OCI-LY7 (cell line): ENCODE data around the gene E4F1. TPM values are rescaled to one million over a fixed set of nuclear protein-coding genes. Genes with fewer than 3 reads are reported as not detected.
"Not testable (repeated sequence)": the region's sequence is repeated elsewhere in the genome, so short reads cannot be mapped to it uniquely, and the experiment has no call there.

ENCODE experiments used
- BruUV-seq: library from RNA; stranded (reverse); fragments of 400-500 nt; replicated peaks from 2 replicates; lab custom pipeline; 2021; lab: Mats Ljungman, UMichigan
- CTCF ChIA-PET: fragments of 300-600 bp; sonication (Branson Sonifier 250); formaldehyde crosslinking; loops from one replicate; lab custom pipeline; 2022; ENCODE audit warnings: antibody characterized with exemption; ENCODE audit not compliant: unreplicated experiment; lab: Charles Lee
- POLR2A ChIA-PET: fragments of 300-600 bp; sonication (Branson Sonifier 250); formaldehyde crosslinking; loops from one replicate; lab custom pipeline; 2022; ENCODE audit warnings: antibody characterized with exemption; lab: Charles Lee
- DNase-seq: peaks from one replicate; pipeline ENCODE4 v3.0.0-alpha.2; 2015; ENCODE audit warnings: low spot score
- H2AFZ ChIP-seq: fragments of 200-600 bp; sonication (generic), shearing (Covaris generic); 2 replicates; pipeline ENCODE4 v1.6.1; 2014; ENCODE audit warnings: mild to moderate bottlenecking, antibody characterized with exemption, low read length, moderate library complexity
- H3K27ac ChIP-seq: fragments of 200-600 bp; sonication (generic); 2 replicates; pipeline ENCODE4 v1.5.1; 2014; ENCODE audit warnings: mixed run types, low read depth, mild to moderate bottlenecking, moderate library complexity, low read length, inconsistent platforms; ENCODE audit not compliant: poor library complexity, severe bottlenecking
- H3K36me3 ChIP-seq: fragments of 200-600 bp; sonication (generic); 2 replicates; pipeline ENCODE4 v1.6.1; 2014; ENCODE audit warnings: mild to moderate bottlenecking, antibody characterized with exemption, low read length, moderate library complexity, mixed read lengths; ENCODE audit not compliant: insufficient read depth
- H3K4me1 ChIP-seq: fragments of 200-600 bp; sonication (generic); 2 replicates; pipeline ENCODE4 v1.5.1; 2014; ENCODE audit warnings: mild to moderate bottlenecking, low read length; ENCODE audit not compliant: insufficient read depth, poor library complexity, severe bottlenecking
- H3K4me2 ChIP-seq: fragments of 200-600 bp; sonication (generic); 2 replicates; pipeline ENCODE4 v1.6.1; 2014; ENCODE audit warnings: mild to moderate bottlenecking, low read length
- H3K4me3 ChIP-seq: fragments of 200-600 bp; sonication (generic); 2 replicates; pipeline ENCODE4 v1.5.1; 2014; ENCODE audit warnings: mild to moderate bottlenecking, low read depth, low read length; ENCODE audit not compliant: poor library complexity, severe bottlenecking
- H3K79me2 ChIP-seq: fragments of 200-600 bp; sonication (generic); 2 replicates; pipeline ENCODE4 v1.6.1; 2016; ENCODE audit warnings: low read depth, mild to moderate bottlenecking, low read length, moderate library complexity, mixed read lengths; ENCODE audit not compliant: insufficient read depth
- H3K9me2 ChIP-seq: fragments of 200-600 bp; sonication (generic); 2 replicates; pipeline ENCODE4 v1.6.1; 2016; ENCODE audit warnings: mild to moderate bottlenecking, low read length, mixed read lengths; ENCODE audit not compliant: insufficient read depth
- H3K9me3 ChIP-seq: fragments of 200-600 bp; sonication (generic); 2 replicates; pipeline ENCODE4 v1.6.1; 2014; ENCODE audit warnings: mild to moderate bottlenecking, mixed run types, low read length, mixed read lengths
- H4K20me1 ChIP-seq: fragments of 200-600 bp; sonication (generic); 2 replicates; pipeline ENCODE4 v1.6.1; 2014; ENCODE audit warnings: mild to moderate bottlenecking, antibody characterized with exemption, low read length, moderate library complexity, mixed read lengths; ENCODE audit not compliant: insufficient read depth
- EZH2phosphoT487 ChIP-seq: fragments of 200-600 bp; sonication (generic); IDR thresholded peaks from 2 replicates; pipeline ENCODE4 v1.6.1; 2018; ENCODE audit warnings: low read depth, borderline replicate concordance, mild to moderate bottlenecking, mixed run types, antibody characterized with exemption, low read length, moderate library complexity, mixed read lengths
- intact Hi-C: fragments of 100-400 bp; cut with micrococcal nuclease; formaldehyde crosslinking; loops from one replicate; pipeline ENCODE4 v1.10.0; 2022; ENCODE audit not compliant: unreplicated experiment
- total RNA-seq, 2 experiments: library from RNA; depleted of rRNA in 1 of 2; stranded (reverse); fragments of >200 nt in 1 of 2; shearing (Covaris generic) in 1 of 2; gene quantifications; 2 replicates each; pipeline ENCODE4 v1.2.3, GENCODE V29; 2014 to 2022
- TF ChIP-seq, protein P1 (sequence below): fragments of 200-600 bp; sonication (generic); conservative IDR thresholded peaks from 2 replicates; pipeline ENCODE4 v1.5.1; 2014; ENCODE audit warnings: mild to moderate bottlenecking, antibody characterized with exemption, low read length, moderate library complexity, mixed read lengths

E4F1 gene
- total RNA-seq, 2 experiments from 2014 or later = 42.3 to 59.6 TPM

DNA sequence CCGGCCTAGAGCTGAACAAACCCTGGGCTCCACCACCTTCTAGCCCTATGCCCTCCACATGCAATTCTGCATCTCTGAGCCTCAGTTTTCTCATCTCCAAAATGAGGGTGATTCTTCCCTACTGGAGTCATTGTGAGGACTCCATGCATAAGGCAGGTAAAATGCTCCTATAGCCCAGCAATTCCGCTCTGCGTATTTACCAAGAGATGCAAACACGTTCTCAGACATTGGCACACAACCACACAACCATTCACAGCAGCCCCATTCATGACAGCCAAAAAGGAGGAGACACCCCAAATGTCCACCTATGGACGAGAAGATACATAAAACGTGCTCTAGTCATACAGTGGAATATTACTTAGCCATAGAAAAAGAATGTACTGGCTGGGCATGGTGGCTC lies 23.1 kb upstream of the E4F1 start:
- peaks cover 5% of the 10 kb centered on the region for H3K4me1 ChIP-seq
- no peak overlapping the region for H3K4me3 ChIP-seq
- POLR2A ChIA-PET = no interaction called here
- BruUV-seq = no TSS peak
- no peak overlapping the region for H2AFZ ChIP-seq
- TF ChIP-seq, protein P1, sequence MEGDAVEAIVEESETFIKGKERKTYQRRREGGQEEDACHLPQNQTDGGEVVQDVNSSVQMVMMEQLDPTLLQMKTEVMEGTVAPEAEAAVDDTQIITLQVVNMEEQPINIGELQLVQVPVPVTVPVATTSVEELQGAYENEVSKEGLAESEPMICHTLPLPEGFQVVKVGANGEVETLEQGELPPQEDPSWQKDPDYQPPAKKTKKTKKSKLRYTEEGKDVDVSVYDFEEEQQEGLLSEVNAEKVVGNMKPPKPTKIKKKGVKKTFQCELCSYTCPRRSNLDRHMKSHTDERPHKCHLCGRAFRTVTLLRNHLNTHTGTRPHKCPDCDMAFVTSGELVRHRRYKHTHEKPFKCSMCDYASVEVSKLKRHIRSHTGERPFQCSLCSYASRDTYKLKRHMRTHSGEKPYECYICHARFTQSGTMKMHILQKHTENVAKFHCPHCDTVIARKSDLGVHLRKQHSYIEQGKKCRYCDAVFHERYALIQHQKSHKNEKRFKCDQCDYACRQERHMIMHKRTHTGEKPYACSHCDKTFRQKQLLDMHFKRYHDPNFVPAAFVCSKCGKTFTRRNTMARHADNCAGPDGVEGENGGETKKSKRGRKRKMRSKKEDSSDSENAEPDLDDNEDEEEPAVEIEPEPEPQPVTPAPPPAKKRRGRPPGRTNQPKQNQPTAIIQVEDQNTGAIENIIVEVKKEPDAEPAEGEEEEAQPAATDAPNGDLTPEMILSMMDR = no peak
- no peak for TF ChIP-seq EZH2phosphoT487
- CTCF ChIA-PET = no interaction called here
- intact Hi-C loops = no loop called here
- no peak overlapping the region for H3K27ac ChIP-seq
- no peaks in the 10 kb centered on the region for H3K79me2 ChIP-seq
- H3K9me2 ChIP-seq = no peaks in the 10 kb centered on the region
- H3K4me2 ChIP-seq = no peak overlapping the region
- DNase-seq = no peak
- H3K36me3 ChIP-seq = no peaks in the 10 kb centered on the region
- H4K20me1 ChIP-seq = no peaks in the 10 kb centered on the region
- H3K9me3 ChIP-seq = no peaks in the 10 kb centered on the region

DNA sequence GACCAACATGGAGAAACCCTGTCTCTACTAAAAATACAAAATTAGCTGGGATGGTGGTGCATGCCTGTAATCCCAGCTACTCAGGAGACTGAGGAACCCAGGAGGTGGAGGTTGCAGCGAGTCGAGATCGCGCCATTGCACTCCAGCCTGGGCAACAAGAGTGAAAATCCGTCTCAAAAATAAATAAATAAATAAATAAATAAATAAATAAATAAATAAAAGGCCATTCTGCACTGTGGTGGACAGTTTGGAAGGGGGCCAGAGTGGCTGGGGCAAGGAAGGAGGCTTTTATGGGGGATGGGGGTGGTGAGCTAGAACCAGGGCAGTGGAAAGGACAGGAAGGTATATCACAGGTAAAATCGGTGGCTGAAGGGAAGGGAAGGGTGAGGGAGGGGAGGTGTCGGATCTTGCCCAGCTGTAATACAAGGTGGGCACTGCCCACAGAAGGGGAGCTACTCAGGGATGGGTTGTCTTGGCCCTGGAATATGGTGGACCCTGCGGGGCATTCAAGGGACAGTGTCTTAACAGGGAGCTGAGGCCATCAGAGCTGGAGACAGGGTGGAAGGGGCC lies 20.2 kb upstream of the E4F1 start:
- H2AFZ ChIP-seq, BruUV-seq, H3K4me2 ChIP-seq, H4K20me1 ChIP-seq, H3K4me3 ChIP-seq, intact Hi-C loops, CTCF ChIA-PET, H3K9me2 ChIP-seq, H3K9me3 ChIP-seq, H3K27ac ChIP-seq, DNase-seq: not testable (repeated sequence)
- POLR2A ChIA-PET = interaction anchor here (0.6 to 0.7 kb wide), 2 partner anchors 180 to 213 kb away, joined by 4 read pairs; no protein-coding TSS in a partner anchor
- peaks cover 13% of the 10 kb centered on the region for H3K4me1 ChIP-seq
- peaks cover 12% of the 10 kb centered on the region; the same call in 1 of the 2 replicates for H3K79me2 ChIP-seq
- peaks cover 16% of the 10 kb centered on the region for H3K36me3 ChIP-seq

DNA sequence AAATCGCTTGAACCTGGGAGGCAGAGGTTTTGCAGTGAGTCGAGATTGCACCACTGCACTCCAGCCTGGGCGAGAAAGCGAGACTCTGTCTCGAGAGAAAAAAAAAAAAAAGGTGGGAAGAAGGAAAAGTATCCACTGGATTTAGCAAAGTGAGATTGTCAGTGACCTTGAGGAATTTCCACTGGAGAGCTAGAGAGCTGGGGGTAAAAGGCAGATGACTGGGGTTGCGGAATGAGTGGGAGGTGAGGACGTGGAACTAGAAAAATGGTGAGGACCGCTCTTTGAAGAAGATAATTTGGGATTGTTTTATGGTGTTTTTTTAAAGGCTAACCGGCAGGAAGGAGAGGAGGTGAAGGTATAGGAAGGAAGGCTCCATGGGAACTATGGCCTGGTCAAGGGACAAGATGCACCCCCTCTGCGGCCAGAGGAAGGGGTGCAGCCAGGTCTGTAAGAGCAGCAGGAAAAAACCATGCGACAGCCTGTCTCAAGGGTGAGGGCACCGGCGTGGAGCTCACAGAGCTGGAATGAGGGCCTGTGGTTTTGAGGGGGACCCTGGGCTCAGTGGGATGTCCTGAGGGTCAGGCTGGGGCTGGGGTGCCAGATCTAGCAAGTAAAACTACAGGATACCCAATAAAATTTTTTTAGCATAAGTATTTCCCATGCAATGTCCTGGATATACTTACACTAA lies 18.8 kb upstream of the E4F1 start:
- intact Hi-C loops = loop anchor here (1.0 kb wide), 1 partner anchor 19 kb away; the partner anchor contains the start of gene E4F1
- Histone ChIP-seq H3K27ac (peak overlapping the region; percentile 64), H3K4me2 (peak overlapping the region; percentile 95), H2AFZ (peak overlapping the region; percentile 86), H3K36me3 (peaks cover 30% of the 10 kb centered on the region), H3K4me3 (peak overlapping the region; percentile 79), H3K4me1 (peaks cover 13% of the 10 kb centered on the region), H3K9me2 (no peaks in the 10 kb centered on the region), H3K79me2 (peaks cover 12% of the 10 kb centered on the region; the same call in 1 of the 2 replicates), H4K20me1 (no peaks in the 10 kb centered on the region), H3K9me3 (no peaks in the 10 kb centered on the region)
- BruUV-seq = TSS peak; percentile 58
- TF ChIP-seq, protein P1 = no peak
- no peak for TF ChIP-seq EZH2phosphoT487
- ChIA-PET POLR2A (interaction anchor here (0.9 to 1.1 kb wide), 2 partner anchors 10 to 48 kb away, joined by 3 to 5 read pairs; partner anchors contain the start of gene PGP), CTCF (no interaction called here)
- DNase-seq = no peak
